ENCODE data around the gene TMF1.

- TF ChIP-seq CSDC2 (CRISPR knock-in tag; IDR thresholded peaks at IDR 0.05) = no peak
- no peak for TF ChIP-seq PATZ1 (CRISPR knock-in tag; IDR thresholded peaks at IDR 0.05; ENCODE audit: borderline replicate concordance)
- no peak for TF ChIP-seq TCF4 (CRISPR knock-in tag; IDR thresholded peaks at IDR 0.05; ENCODE audit: borderline replicate concordance)
- no peak for TF ChIP-seq GLIS3 (CRISPR knock-in tag; IDR thresholded peaks at IDR 0.05)
- no peak for TF ChIP-seq ZFP30 (CRISPR knock-in tag; IDR thresholded peaks at IDR 0.05)
- TF ChIP-seq RARB (CRISPR knock-in tag; IDR thresholded peaks at IDR 0.05) = no peak
- TF ChIP-seq ZC3H10 (CRISPR knock-in tag; IDR thresholded peaks at IDR 0.05) = no peak
- no peak for TF ChIP-seq CSRNP3 (CRISPR knock-in tag; IDR thresholded peaks at IDR 0.05)
- TF ChIP-seq CREB5 (CRISPR knock-in tag; IDR thresholded peaks at IDR 0.05; ENCODE audit: low read depth) = no peak
- no peak for TF ChIP-seq ISL1 (CRISPR knock-in tag; IDR thresholded peaks at IDR 0.05)
- no peak for TF ChIP-seq SNAI2 (CRISPR knock-in tag; IDR thresholded peaks at IDR 0.05)
Measured at GRCh38 chr3:69094467-69095205, 42.5 kb upstream of the TMF1 start.

All from SK-N-SH treated with all-trans-retinoic acid at 6 μM for 48 hours (cell line).